Upper lobe of right lung (tissue), 1 donor: ENCODE measurements around the gene PHACTR3. TPM values are rescaled to one million over a fixed set of nuclear protein-coding genes. Genes with fewer than 3 reads are reported as not detected.

Source experiments
- ATAC-seq: fragments of 200-7000 bp; cut with Tn5 transposase; one replicate; pipeline ENCODE4 v1.9.1; 2020; ENCODE audit warnings: mild to moderate bottlenecking, moderate library complexity
- DNase-seq: peaks from one replicate; pipeline ENCODE4 v3.0.0-alpha.2; 2020
- H3K27ac ChIP-seq: fragments of 200-600 bp; one replicate; pipeline ENCODE4 v1.8.0; 2022
- H3K27me3 ChIP-seq: fragments of 200-600 bp; one replicate; pipeline ENCODE4 v1.8.0; 2022; ENCODE audit warnings: mild to moderate bottlenecking
- H3K36me3 ChIP-seq: fragments of 200-600 bp; one replicate; pipeline ENCODE4 v1.8.0; 2022
- H3K4me1 ChIP-seq: fragments of 200-600 bp; one replicate; pipeline ENCODE4 v1.8.0; 2022
- H3K4me3 ChIP-seq: fragments of 200-600 bp; one replicate; pipeline ENCODE4 v1.8.0; 2022; ENCODE audit warnings: mild to moderate bottlenecking
- H3K9me3 ChIP-seq: fragments of 200-600 bp; one replicate; pipeline ENCODE4 v1.8.0; 2022
- CTCF ChIP-seq: fragments of 200-600 bp; IDR thresholded peaks from one replicate; pipeline ENCODE4 v1.8.0; 2022; ENCODE audit warnings: antibody characterized with exemption
- intact Hi-C: fragments of 100-400 bp; cut with DNase I; formaldehyde crosslinking; loops from one replicate; pipeline ENCODE4 v1.11.0; 2022
- total RNA-seq: library from RNA; stranded (reverse); fragmentation: NEBNext Ultra II Directional; extraction: Animal tissue kit (Norgen Biotek cat#: 25700); gene quantifications from one replicate; pipeline ENCODE4 v1.2.1, GENCODE V29; 2021
- donor health status: DM: no; HTN: yes; CAD: no; lungs with severe emphysema.

PHACTR3 gene
- total RNA-seq, 1 donor from 2014 or later: 18.2 TPM

- Histone ChIP-seq H3K9me3 (no peaks in the 10 kb centered on the region), H3K27me3 (no peaks in the 10 kb centered on the region), H3K4me1 (no peaks in the 10 kb centered on the region), H3K27ac (no peak overlapping the region), H3K4me3 (no peak overlapping the region), H3K36me3 (no peaks in the 10 kb centered on the region)
- intact Hi-C loops: no loop called here
- DNase-seq (no peak), ATAC-seq (no peak)
- no peak for TF ChIP-seq CTCF
Measured at GRCh38 chr20:59709636-59710035, 105.3 kb downstream of the PHACTR3 start.

- no peaks in the 10 kb centered on the region for H3K36me3 ChIP-seq
- peaks cover 6% of the 10 kb centered on the region for H3K4me1 ChIP-seq
- H3K27ac ChIP-seq: no peak overlapping the region
- DNase-seq: no peak
- ATAC-seq: no peak
- no peak overlapping the region for H3K4me3 ChIP-seq
- H3K9me3 ChIP-seq: no peaks in the 10 kb centered on the region
- intact Hi-C loops: no loop called here
- no peaks in the 10 kb centered on the region for H3K27me3 ChIP-seq
- no peak for TF ChIP-seq CTCF
Measured at GRCh38 chr20:59718071-59718470, 113.7 kb downstream of the PHACTR3 start.

- Histone ChIP-seq H3K27me3 (no peaks in the 10 kb centered on the region), H3K36me3 (no peaks in the 10 kb centered on the region), H3K4me1 (peaks cover 6% of the 10 kb centered on the region), H3K27ac (no peak overlapping the region), H3K9me3 (no peaks in the 10 kb centered on the region), H3K4me3 (no peak overlapping the region)
- TF ChIP-seq CTCF: no peak
- intact Hi-C loops: no loop called here
- DNase-seq (no peak), ATAC-seq (no peak)
Measured at GRCh38 chr20:59718751-59719150, 114.4 kb downstream of the PHACTR3 start.

- no peak for DNase-seq
- Histone ChIP-seq H3K27ac (no peak overlapping the region), H3K9me3 (no peaks in the 10 kb centered on the region), H3K4me3 (no peak overlapping the region), H3K36me3 (no peaks in the 10 kb centered on the region), H3K27me3 (peaks cover 10% of the 10 kb centered on the region), H3K4me1 (peaks cover 6% of the 10 kb centered on the region)
- ATAC-seq: no peak
- intact Hi-C loops: no loop called here
- TF ChIP-seq CTCF: no peak
Measured at GRCh38 chr20:59720013-59720412, 115.7 kb downstream of the PHACTR3 start.

GRCh38 chr20:59721386-59721785 lies 117.0 kb downstream of the PHACTR3 start:
- Histone ChIP-seq H3K27ac (no peak overlapping the region), H3K27me3 (peaks cover 10% of the 10 kb centered on the region), H3K4me3 (no peak overlapping the region), H3K36me3 (no peaks in the 10 kb centered on the region), H3K4me1 (peaks cover 6% of the 10 kb centered on the region), H3K9me3 (no peaks in the 10 kb centered on the region)
- no peak for DNase-seq
- no peak for TF ChIP-seq CTCF
- intact Hi-C loops: no loop called here
- ATAC-seq: no peak

GRCh38 chr20:59723108-59723500 lies 118.8 kb downstream of the PHACTR3 start:
- peaks cover 10% of the 10 kb centered on the region for H3K27me3 ChIP-seq
- peaks cover 6% of the 10 kb centered on the region for H3K4me1 ChIP-seq
- ATAC-seq (peak; percentile 84), DNase-seq (no peak)
- intact Hi-C loops: no loop called here
- H3K27ac ChIP-seq: no peak overlapping the region
- no peak overlapping the region for H3K4me3 ChIP-seq
- no peaks in the 10 kb centered on the region for H3K36me3 ChIP-seq
- TF ChIP-seq CTCF: no peak
- no peaks in the 10 kb centered on the region for H3K9me3 ChIP-seq
